ENCODE data around the gene WIPF3.

WIPF3 gene, protein sequence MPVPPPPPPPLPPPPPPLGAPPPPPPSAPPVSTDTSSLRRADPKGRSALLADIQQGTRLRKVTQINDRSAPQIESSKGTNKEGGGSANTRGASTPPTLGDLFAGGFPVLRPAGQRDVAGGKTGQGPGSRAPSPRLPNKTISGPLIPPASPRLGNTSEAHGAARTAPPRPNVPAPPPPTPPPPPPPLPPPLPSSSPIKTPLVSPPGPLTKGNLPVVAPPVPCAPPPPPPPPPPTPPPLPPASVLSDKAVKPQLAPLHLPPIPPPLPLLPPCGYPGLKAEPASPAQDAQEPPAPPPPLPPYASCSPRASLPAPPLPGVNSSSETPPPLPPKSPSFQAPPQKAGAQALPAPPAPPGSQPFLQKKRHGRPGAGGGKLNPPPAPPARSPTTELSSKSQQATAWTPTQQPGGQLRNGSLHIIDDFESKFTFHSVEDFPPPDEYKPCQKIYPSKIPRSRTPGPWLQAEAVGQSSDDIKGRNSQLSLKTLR

DNA sequence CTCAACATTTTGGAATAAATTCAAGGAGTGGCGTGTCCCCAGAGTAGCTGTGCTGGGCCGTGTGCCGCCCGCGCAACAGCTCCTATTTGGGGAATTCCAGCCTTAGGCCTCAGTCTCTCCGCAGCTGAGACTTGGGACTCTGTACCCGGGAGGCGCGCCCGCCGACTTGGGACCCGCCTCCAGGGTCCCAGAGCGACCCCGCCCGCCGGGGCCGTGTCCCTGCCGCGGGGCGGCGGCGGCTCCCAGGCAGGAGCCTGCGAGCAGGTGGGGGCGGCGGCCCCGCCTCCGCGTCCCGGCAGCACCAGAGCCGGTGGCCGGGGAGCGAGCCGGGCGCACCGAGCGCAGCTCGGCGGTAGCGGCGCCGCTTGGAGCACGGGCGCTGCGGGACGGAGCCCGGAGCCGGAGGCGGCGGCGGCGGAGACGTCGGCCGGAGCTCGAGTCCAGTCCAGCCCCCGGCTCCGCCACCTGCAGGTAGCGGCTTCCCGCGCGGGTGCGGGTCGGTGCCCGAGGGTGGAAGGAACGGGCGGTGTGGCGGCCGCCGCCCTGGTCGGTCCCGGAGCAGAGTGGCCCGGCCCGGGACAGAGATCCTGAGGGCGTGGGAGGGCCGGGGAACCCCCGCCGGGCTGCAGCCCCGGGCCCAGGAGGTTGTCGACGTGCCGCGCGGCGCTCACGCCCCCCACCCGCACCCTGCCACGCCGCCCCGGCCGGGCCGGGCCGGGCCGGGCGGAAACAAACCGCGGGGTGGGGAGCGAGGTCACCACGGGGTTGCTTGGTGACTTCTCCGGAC, at the start of gene WIPF3:
Gene WIPF3, plus strand, starts transcription at position 301 of the 787 bp plus-strand sequence. CDS start 28,217 bp downstream, outside the sequence.
- H3K9ac ChIP-seq (ENCODE audit: low read depth, low read length) = peak within 1 kb of the TSS; percentile 33; the same call in 1 of the 2 replicates
- peaks cover 2% of the 10 kb centered on the region; the same call in 1 of the 2 replicates for H3K4me1 ChIP-seq (ENCODE audit: insufficient read depth, low read length)
- H3K27ac ChIP-seq (ENCODE audit: low read length) = no peak within 1 kb of the TSS
- H3K9me3 ChIP-seq (ENCODE audit: insufficient read depth, low read depth, low read length) = no peaks in the 10 kb centered on the region
- peak within 1 kb of the TSS; percentile 72 for H3K4me3 ChIP-seq (ENCODE audit: low read length)
- peaks cover 51% of the 10 kb centered on the region for H3K27me3 ChIP-seq (ENCODE audit: insufficient read depth, low read length)
- H3K36me3 ChIP-seq (ENCODE audit: insufficient read depth, low read depth, low read length) = no peaks in the 10 kb centered on the region

DNA sequence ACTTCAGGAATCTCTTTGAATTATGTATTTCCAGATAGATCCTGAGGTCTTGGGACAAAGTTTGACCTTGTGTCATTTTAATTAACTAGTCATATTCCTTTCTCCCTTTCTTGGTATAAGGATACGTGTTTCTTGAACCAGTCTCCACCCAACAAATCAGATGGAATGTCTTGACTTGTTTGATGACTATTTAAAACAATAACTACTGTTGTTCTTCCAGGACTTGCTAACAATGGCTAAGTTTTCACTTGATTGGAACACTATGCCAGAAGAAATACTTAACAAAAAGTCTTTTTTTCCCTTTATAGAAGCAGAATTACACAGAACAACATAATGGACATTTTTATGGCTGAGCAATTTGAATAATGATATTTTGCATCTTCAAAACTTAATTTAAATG, 43.0 kb upstream of the WIPF3 start:
- no peak overlapping the region for H3K27ac ChIP-seq (ENCODE audit: low read length)
- H3K9me3 ChIP-seq (ENCODE audit: insufficient read depth, low read depth, low read length) = no peaks in the 10 kb centered on the region
- H3K4me3 ChIP-seq (ENCODE audit: low read length) = no peak overlapping the region
- no peak overlapping the region for H3K9ac ChIP-seq (ENCODE audit: low read depth, low read length)
- no peaks in the 10 kb centered on the region for H3K27me3 ChIP-seq (ENCODE audit: insufficient read depth, low read length)
- H3K4me1 ChIP-seq (ENCODE audit: insufficient read depth, low read length) = no peaks in the 10 kb centered on the region; the same call in 1 of the 2 replicates
- H3K36me3 ChIP-seq (ENCODE audit: insufficient read depth, low read depth, low read length) = no peaks in the 10 kb centered on the region

DNA sequence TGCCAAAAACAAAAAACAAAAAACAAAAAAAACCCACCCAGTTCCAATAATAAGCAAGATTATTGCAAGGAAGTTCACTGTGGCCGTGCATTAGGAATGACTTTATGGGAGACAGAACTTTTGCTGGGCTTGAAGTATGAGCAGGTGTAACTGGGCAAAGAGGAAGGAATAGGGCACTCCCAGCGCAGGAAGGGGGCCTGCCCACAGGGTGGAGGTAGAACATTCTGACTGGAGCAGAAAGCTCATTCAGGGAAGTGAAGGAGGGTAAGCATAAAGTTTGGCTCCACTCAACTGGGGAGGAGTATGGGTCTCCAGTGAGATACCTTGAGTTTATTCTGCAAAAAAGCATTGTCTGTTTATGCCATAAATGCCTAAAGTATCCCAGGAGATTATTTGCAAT, 42.1 kb upstream of the WIPF3 start:
- Histone ChIP-seq H3K4me3 (ENCODE audit: low read length) (no peak overlapping the region), H3K27ac (ENCODE audit: low read length) (no peak overlapping the region), H3K9ac (ENCODE audit: low read depth, low read length) (no peak overlapping the region), H3K27me3 (ENCODE audit: insufficient read depth, low read length) (no peaks in the 10 kb centered on the region), H3K36me3 (ENCODE audit: insufficient read depth, low read depth, low read length) (no peaks in the 10 kb centered on the region), H3K9me3 (ENCODE audit: insufficient read depth, low read depth, low read length) (no peaks in the 10 kb centered on the region), H3K4me1 (ENCODE audit: insufficient read depth, low read length) (no peaks in the 10 kb centered on the region; the same call in 1 of the 2 replicates)

DNA sequence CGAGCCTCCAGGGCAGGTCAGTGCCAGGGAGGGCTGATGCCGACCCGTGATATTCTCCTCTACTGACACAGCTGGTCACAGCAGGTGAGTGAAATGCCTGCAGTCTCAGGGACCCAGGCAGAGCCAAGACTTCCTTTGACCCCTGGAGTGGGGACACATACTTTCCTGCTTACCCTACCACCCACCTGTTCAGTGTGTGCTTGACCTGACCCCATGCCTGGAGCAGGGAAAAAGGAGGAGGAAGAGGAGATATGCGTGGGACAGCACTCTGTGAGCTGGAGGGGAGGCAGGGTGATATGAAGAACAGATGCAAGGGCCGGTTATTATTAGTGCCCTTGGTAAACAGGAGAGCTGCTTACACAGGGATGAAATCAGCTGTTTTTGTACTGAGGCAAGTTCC, 40.8 kb upstream of the WIPF3 start:
- Histone ChIP-seq H3K9me3 (ENCODE audit: insufficient read depth, low read depth, low read length) (no peaks in the 10 kb centered on the region), H3K4me1 (ENCODE audit: insufficient read depth, low read length) (no peaks in the 10 kb centered on the region; the same call in 1 of the 2 replicates), H3K27ac (ENCODE audit: low read length) (no peak overlapping the region), H3K36me3 (ENCODE audit: insufficient read depth, low read depth, low read length) (no peaks in the 10 kb centered on the region), H3K27me3 (ENCODE audit: insufficient read depth, low read length) (no peaks in the 10 kb centered on the region), H3K4me3 (ENCODE audit: low read length) (no peak overlapping the region), H3K9ac (ENCODE audit: low read depth, low read length) (no peak overlapping the region)

DNA sequence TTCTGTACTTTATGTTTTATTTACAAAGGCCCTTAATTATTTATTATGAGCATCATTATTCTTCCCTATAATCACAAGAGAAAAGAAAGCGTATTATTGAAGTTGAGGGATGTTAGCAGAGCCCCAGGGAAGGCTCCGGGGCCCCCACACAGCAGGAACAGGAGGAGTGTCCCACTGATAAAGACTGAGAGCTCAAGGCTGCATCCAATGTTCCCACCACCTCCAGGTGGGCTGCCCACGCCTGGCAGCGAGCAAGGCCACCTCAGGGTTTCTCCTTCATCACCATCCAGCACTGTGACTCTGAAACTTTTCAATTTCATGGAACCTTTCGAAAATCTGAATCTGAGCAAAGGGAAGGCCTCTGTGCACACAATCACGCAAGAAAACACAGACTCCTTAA, 35.9 kb upstream of the WIPF3 start:
- H3K27ac ChIP-seq (ENCODE audit: low read length) = no peak overlapping the region
- no peak overlapping the region for H3K4me3 ChIP-seq (ENCODE audit: low read length)
- H3K9ac ChIP-seq (ENCODE audit: low read depth, low read length) = no peak overlapping the region
- H3K4me1 ChIP-seq (ENCODE audit: insufficient read depth, low read length) = no peaks in the 10 kb centered on the region; the same call in 1 of the 2 replicates
- H3K27me3 ChIP-seq (ENCODE audit: insufficient read depth, low read length) = no peaks in the 10 kb centered on the region
- H3K9me3 ChIP-seq (ENCODE audit: insufficient read depth, low read depth, low read length) = no peaks in the 10 kb centered on the region
- no peaks in the 10 kb centered on the region for H3K36me3 ChIP-seq (ENCODE audit: insufficient read depth, low read depth, low read length)

DNA sequence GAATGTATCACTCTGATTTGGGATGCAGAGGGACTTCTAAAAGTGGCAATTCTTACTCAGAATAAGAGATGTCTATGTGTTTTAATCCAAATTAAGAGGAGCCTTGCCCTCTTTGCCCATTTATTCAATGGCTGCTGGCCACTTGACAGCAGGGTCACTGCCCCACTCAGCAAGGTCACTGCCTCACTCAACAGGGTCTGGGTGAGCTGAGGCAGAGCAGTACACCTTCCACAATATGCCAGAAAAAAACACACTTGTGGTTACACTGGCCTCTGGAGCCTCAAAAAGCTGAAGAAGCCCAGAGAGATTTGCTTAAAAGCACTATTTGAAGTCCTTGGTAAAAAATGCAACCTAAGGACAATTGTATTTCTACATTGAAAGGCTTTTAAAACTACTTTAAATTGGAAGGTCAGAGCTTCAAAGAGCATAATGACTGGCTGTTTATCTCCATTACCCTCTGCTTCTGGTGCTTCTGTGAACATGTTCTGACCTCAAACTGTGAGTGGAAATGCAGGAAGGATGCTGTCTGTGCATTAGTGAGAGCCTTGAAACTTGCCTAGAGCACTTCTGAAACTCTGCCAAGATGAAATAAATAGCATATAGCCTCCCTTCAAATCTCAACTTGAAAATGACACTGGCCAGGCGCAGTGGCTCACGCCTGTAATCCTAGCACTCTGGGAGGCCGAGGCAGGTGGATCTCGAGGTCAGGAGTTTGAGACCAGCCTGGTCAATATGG, 35.1 kb upstream of the WIPF3 start:
- no peak overlapping the region for H3K9ac ChIP-seq (ENCODE audit: low read depth, low read length)
- H3K27ac ChIP-seq (ENCODE audit: low read length) = no peak overlapping the region
- H3K27me3 ChIP-seq (ENCODE audit: insufficient read depth, low read length) = no peaks in the 10 kb centered on the region
- H3K4me1 ChIP-seq (ENCODE audit: insufficient read depth, low read length) = no peaks in the 10 kb centered on the region
- no peaks in the 10 kb centered on the region for H3K36me3 ChIP-seq (ENCODE audit: insufficient read depth, low read depth, low read length)
- no peak overlapping the region for H3K4me3 ChIP-seq (ENCODE audit: low read length)
- 0 out of 2 replicates have a peak, but pooled peaks cover 4% of the 10 kb centered on the region for H3K9me3 ChIP-seq (ENCODE audit: insufficient read depth, low read depth, low read length)

DNA sequence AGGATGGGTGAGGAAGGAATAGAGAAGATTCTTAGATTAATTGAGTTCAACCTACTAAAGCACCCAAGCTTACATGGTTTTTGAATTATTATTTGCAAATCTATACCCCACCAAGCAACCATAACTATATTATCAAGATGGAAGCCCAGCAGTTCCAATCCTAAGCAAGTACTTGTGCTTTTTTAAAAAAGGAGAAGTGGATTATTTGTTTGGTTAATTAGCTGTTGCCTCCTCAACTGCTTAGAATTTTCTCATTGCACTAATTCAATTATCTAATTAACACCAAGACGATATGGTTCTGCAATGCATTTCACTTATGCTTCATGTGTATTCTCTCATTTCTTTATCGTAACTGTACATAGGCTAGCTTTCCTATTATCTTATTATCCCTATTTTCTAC, 27.3 kb upstream of the WIPF3 start:
- H3K9me3 ChIP-seq (ENCODE audit: insufficient read depth, low read depth, low read length) = 0 out of 2 replicates have a peak, but pooled peaks cover 4% of the 10 kb centered on the region
- H3K4me3 ChIP-seq (ENCODE audit: low read length) = no peak overlapping the region
- H3K27me3 ChIP-seq (ENCODE audit: insufficient read depth, low read length) = no peaks in the 10 kb centered on the region
- H3K4me1 ChIP-seq (ENCODE audit: insufficient read depth, low read length) = no peaks in the 10 kb centered on the region
- H3K27ac ChIP-seq (ENCODE audit: low read length) = no peak overlapping the region
- no peak overlapping the region for H3K9ac ChIP-seq (ENCODE audit: low read depth, low read length)
- no peaks in the 10 kb centered on the region for H3K36me3 ChIP-seq (ENCODE audit: insufficient read depth, low read depth, low read length)

DNA sequence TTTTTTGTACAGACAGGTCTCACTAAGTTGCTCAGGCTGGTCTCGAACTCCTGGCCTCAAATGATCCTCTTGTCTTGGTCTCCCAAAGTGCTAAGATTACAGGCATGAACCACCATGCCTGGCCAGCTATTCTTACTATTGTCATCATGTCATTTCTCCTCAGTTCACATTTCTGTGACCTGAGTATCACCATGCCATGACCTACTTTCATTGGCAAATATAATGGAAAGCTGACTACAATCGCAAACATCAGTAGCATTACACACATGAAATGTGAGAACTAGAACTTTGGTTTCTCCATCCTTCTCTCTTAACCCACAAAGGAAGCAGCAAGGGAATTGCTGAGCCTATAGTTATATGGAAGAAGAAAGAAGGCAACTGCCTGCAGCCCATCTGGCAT, 26.0 kb upstream of the WIPF3 start:
- H3K27ac ChIP-seq (ENCODE audit: low read length) = no peak overlapping the region

DNA sequence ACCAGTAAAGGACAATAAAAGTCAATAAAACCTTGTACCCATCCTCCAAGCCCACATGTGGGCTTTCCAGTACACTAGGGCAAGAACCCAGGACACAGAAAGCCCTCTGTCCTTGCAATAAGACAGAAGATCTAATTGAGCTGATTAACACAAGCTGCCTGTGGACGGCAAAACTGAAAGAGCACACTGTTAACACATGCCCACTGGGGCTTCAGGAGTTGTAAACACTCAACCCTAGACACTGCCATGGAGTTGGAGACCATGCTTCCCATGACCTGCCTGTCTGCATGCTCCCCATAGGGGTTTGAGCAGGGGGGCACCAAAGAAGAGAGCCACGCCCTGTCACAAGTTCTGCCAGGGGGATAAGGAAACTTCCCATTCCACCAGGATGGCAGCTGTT, 22.6 kb upstream of the WIPF3 start:
- no peaks in the 10 kb centered on the region for H3K36me3 ChIP-seq (ENCODE audit: insufficient read depth, low read depth, low read length)
- H3K4me1 ChIP-seq (ENCODE audit: insufficient read depth, low read length) = no peaks in the 10 kb centered on the region
- no peak overlapping the region for H3K27ac ChIP-seq (ENCODE audit: low read length)
- no peaks in the 10 kb centered on the region for H3K9me3 ChIP-seq (ENCODE audit: insufficient read depth, low read depth, low read length)
- H3K27me3 ChIP-seq (ENCODE audit: insufficient read depth, low read length) = no peaks in the 10 kb centered on the region
- H3K4me3 ChIP-seq (ENCODE audit: low read length) = no peak overlapping the region
- no peak overlapping the region for H3K9ac ChIP-seq (ENCODE audit: low read depth, low read length)

More for the DNA sequence above, 26.0 kb upstream of the WIPF3 start:
- Histone ChIP-seq H3K4me3 (ENCODE audit: low read length) (no peak overlapping the region), H3K9me3 (ENCODE audit: insufficient read depth, low read depth, low read length) (0 out of 2 replicates have a peak, but pooled peaks cover 4% of the 10 kb centered on the region), H3K36me3 (ENCODE audit: insufficient read depth, low read depth, low read length) (no peaks in the 10 kb centered on the region), H3K9ac (ENCODE audit: low read depth, low read length) (no peak overlapping the region), H3K4me1 (ENCODE audit: insufficient read depth, low read length) (no peaks in the 10 kb centered on the region), H3K27me3 (ENCODE audit: insufficient read depth, low read length) (no peaks in the 10 kb centered on the region)

DNA sequence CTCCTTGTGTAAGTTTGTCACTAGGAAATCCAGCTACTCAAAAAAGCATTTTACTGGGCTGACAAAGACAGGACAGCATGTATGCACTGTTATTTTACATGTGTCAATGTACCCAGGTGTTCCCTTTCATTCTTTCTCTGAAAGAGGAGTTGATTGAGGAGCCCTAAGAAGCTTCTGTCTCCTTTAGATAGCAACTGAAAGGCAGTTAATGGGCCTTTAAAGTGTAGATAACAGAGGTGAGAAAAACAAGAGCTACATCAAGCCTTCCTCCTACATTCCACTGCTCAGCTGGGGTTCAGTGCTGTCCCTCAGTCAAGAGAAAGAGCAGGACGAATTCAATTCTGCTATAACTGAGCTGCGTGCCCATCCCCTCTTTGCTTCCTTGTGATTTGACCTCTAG, 12.8 kb upstream of the WIPF3 start:
- H3K36me3 ChIP-seq (ENCODE audit: insufficient read depth, low read depth, low read length) = no peaks in the 10 kb centered on the region
- H3K9ac ChIP-seq (ENCODE audit: low read depth, low read length) = no peak overlapping the region
- H3K4me3 ChIP-seq (ENCODE audit: low read length) = peak overlapping the region; percentile 31
- H3K27ac ChIP-seq (ENCODE audit: low read length) = no peak overlapping the region
- peaks cover 22% of the 10 kb centered on the region; the same call in 1 of the 2 replicates for H3K4me1 ChIP-seq (ENCODE audit: insufficient read depth, low read length)
- no peaks in the 10 kb centered on the region for H3K27me3 ChIP-seq (ENCODE audit: insufficient read depth, low read length)
- no peaks in the 10 kb centered on the region for H3K9me3 ChIP-seq (ENCODE audit: insufficient read depth, low read depth, low read length)

DNA sequence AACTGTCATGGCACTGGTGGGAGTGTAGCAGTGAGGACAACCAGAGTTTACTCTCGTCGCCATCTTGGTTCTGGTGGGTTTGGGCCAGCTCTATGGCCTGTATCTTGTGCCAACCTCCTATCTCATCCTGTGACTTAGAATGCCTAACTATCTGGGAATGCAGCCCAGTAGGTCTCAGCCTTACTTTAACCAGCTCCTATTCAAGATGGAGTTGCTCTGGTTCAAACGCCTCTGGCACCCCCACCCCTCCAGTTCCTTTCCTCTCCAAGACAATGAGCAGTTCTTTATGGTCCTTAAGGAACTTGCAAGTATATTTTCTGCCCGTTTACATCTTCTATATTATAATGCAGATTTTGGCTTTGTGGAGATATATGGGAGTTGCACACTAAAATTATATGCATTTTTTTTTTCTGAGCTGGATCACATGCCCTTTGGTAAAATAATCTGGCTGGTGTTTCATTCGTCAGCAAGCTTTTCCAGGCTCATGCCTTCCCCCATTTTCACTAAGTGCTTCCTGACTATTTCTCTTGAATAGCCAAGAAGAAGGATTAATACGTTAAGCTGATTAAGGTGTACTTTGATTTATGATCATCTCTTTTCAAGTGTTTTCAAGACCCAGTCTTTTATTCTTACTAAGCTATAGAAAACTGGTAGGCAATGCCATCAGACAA, 11.2 kb upstream of the WIPF3 start:
- Histone ChIP-seq H3K9ac (ENCODE audit: low read depth, low read length) (no peak overlapping the region), H3K27ac (ENCODE audit: low read length) (no peak overlapping the region), H3K4me3 (ENCODE audit: low read length) (no peak overlapping the region), H3K27me3 (ENCODE audit: insufficient read depth, low read length) (no peaks in the 10 kb centered on the region), H3K36me3 (ENCODE audit: insufficient read depth, low read depth, low read length) (no peaks in the 10 kb centered on the region), H3K9me3 (ENCODE audit: insufficient read depth, low read depth, low read length) (no peaks in the 10 kb centered on the region), H3K4me1 (ENCODE audit: insufficient read depth, low read length) (peaks cover 22% of the 10 kb centered on the region; the same call in 1 of the 2 replicates)

All from iPS-20b (cell line).